Lung (tissue), 12 donors: ENCODE measurements around the gene GRK4. TPM values are rescaled to one million over a fixed set of nuclear protein-coding genes. Genes with fewer than 3 reads are reported as not detected.

Experiments
- ATAC-seq: fragments of 200-7000 bp; cut with Tn5 transposase; one replicate; pipeline ENCODE4 v1.9.1; 2020; ENCODE audit warnings: moderate number of reproducible peaks; ENCODE audit not compliant: insufficient read depth, low FRiP score
- DNase-seq, 3 donors: peaks; one replicate each; pipeline ENCODE4 v3.0.0-alpha.2; 2013 to 2017
- H3K27ac ChIP-seq, 2 donors: one replicate each; pipeline ENCODE4 v1.5.1; 2013; ENCODE audit warnings: mild to moderate bottlenecking in 2 of 2, moderate library complexity in 2 of 2, control low read depth in 1 of 2, inconsistent platforms in 1 of 2, low read depth in 1 of 2, low read length in 1 of 2
- H3K27me3 ChIP-seq, 3 donors: one replicate each; pipeline ENCODE4 v1.5.1; 2013; ENCODE audit warnings: low read length in 2 of 3; ENCODE audit not compliant: control insufficient read depth in 3 of 3, insufficient read depth in 3 of 3
- H3K36me3 ChIP-seq, 4 donors: one replicate each; pipeline ENCODE4 v1.5.1; 2013; ENCODE audit warnings: low read length in 4 of 4, mild to moderate bottlenecking in 1 of 4, moderate library complexity in 1 of 4; ENCODE audit not compliant: control insufficient read depth in 4 of 4, insufficient read depth in 4 of 4
- H3K4me1 ChIP-seq, 5 donors: one replicate each; pipeline ENCODE4 v1.5.1; 2013; ENCODE audit warnings: low read length in 5 of 5, mild to moderate bottlenecking in 2 of 5, moderate library complexity in 1 of 5; ENCODE audit not compliant: control insufficient read depth in 5 of 5, insufficient read depth in 5 of 5
- H3K4me3 ChIP-seq: one replicate; pipeline ENCODE4 v1.5.1; 2013; ENCODE audit warnings: mild to moderate bottlenecking, control low read depth, moderate library complexity
- H3K9ac ChIP-seq, 2 donors: one replicate each; pipeline ENCODE4 v1.5.1; 2013; ENCODE audit warnings: low read length in 2 of 2, control low read depth in 1 of 2; ENCODE audit not compliant: insufficient read depth in 1 of 2
- H3K9me3 ChIP-seq, 4 donors: one replicate each; pipeline ENCODE4 v1.5.1; 2013; ENCODE audit warnings: low read length in 3 of 4, mild to moderate bottlenecking in 1 of 4, moderate library complexity in 1 of 4; ENCODE audit not compliant: control insufficient read depth in 4 of 4, insufficient read depth in 3 of 4
- WGBS, 2 donors: extraction: QIAGEN DNeasy Blood & Tissue Kit; methylation state at CpG; one replicate each; pipeline ENCODE4 v1.1.7; 2013; 5-methylcytosine and 5-hydroxymethylcytosine counted together
- polyA plus RNA-seq, 2 donors: library from polyadenylated mRNA; stranded (reverse); fragments of 200-250 nt; gene quantifications; one replicate each; pipeline ENCODE4 v1.2.1, GENCODE V29; 2013
- total RNA-seq, 2 donors: library from RNA; depleted of rRNA in 1 of 2; stranded (reverse); fragments of >200 nt in 1 of 2; gene quantifications; one replicate each; pipeline ENCODE4 v1.2.1, GENCODE V29; 2014 to 2021
- TF ChIP-seq, protein P1 (sequence below): IDR thresholded peaks from 2 replicates; pipeline ENCODE4 v1.5.1; 2012; ENCODE audit warnings: mild to moderate bottlenecking; ENCODE audit errors: control extremely low read depth, extremely low read depth
- donor health status: control.
- donor health status: control.
- donor health status: Bipolar disorder and iron deficiency.
- donor health status: healthy.
- donor health status: DM: yes; HTN: yes; CAD: no.

The GRK4 gene
- total and polyA plus RNA-seq, 4 donors: 1.8 to 6.7 (median 3.2) TPM

DNA sequence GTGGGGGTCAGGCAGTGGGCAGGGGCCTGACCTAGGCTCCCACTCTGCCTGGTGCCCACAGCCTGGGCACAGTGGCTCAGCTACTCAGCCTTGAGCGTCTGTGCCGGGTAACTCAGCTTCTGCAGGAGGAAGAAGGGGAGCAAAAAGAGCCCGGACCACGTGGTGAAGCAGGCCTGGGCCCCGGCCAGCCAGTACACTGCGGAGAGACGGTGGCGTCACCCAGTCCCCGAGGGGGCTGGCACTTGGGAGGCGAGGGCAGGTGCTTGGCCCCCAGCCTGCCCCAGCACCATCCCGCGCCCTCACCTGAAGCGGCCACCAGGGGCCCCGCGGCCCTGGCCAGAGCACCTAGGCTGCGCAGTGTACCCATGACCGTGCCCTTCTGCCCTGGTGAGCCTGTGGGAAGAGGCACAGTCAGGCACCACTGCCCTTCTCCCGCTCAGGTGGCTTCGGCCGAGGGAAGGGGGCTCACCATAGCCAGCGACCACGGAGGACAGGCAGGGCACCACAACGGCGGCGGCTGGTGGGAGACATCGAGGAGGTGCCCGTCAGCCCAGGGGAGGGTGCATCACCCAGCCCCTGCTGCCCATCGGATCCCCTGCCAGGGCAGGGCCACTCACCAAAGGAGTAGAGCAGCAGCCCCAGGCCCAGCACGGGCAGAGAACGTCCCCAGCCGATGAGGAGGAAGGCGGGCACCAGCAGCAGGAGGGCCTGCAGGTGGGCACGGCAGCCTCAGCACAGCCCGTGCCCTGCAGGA, 32.4 kb upstream of the GRK4 start:
- TF ChIP-seq, protein P1, sequence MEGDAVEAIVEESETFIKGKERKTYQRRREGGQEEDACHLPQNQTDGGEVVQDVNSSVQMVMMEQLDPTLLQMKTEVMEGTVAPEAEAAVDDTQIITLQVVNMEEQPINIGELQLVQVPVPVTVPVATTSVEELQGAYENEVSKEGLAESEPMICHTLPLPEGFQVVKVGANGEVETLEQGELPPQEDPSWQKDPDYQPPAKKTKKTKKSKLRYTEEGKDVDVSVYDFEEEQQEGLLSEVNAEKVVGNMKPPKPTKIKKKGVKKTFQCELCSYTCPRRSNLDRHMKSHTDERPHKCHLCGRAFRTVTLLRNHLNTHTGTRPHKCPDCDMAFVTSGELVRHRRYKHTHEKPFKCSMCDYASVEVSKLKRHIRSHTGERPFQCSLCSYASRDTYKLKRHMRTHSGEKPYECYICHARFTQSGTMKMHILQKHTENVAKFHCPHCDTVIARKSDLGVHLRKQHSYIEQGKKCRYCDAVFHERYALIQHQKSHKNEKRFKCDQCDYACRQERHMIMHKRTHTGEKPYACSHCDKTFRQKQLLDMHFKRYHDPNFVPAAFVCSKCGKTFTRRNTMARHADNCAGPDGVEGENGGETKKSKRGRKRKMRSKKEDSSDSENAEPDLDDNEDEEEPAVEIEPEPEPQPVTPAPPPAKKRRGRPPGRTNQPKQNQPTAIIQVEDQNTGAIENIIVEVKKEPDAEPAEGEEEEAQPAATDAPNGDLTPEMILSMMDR: no peak
- Histone ChIP-seq H3K27me3 (no peaks in the 10 kb centered on the region), H3K4me1 (peaks cover 0 to 43% (median 30%) of the 10 kb centered on the region in 5 donors), H3K9me3 (no peaks in the 10 kb centered on the region), H3K27ac (peak overlapping the region in 1 of 2 donors; percentile 91), H3K36me3 (peaks cover 7 to 50% (median 21%) of the 10 kb centered on the region in 4 donors), H3K9ac (no peak overlapping the region), H3K4me3 (no peak overlapping the region)
- ATAC-seq (peak; percentile 22), DNase-seq (peak; percentile 51 to 73 (median 71))
- 69 to 81% methylated on average over 34 of the region's 34 CpGs for WGBS, 2 donors

DNA sequence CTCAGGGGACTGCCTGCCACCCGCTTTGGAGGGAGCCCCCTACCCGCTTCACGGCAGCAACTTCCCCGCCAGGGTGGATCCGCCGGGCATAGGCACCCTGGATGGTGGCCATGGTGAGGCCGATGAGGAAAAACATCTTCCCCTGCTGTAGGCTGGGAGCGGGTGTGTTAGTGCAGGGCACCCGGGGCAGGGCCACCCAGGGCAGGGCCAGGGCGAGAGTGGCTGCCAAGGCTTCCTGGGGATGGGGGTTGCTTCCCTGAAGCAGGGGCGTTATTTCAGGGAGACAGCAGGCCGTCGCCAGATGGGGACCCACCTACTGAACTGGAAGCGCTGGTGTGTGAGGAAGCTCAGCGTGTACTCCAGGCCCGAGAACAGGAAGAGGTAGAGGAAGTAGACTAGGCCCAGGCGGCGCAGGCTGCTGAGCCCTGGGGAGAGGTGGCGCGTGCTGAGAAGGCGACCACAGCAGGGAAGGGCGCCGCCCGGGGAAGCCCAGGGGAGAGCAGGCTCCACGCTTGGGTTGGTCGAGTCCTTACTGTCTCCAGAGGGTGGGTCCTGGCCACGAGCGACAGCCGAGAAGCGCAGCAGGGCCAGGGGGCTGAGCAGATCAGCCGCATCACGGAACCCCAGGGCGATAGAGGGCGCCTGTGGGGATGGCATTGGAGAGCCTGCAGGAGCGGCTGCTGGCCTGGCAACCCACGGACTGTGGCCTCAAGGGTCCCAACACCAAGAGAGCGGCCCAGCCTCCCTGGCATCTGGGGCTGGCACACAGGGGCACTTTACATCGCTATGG, 31.7 kb upstream of the GRK4 start:
- WGBS, 2 donors: 34 to 54% methylated on average over 34 to 38 of the region's 38 CpGs
- peaks cover 5 to 44% (median 17%) of the 10 kb centered on the region in 4 donors for H3K36me3 ChIP-seq

DNA sequence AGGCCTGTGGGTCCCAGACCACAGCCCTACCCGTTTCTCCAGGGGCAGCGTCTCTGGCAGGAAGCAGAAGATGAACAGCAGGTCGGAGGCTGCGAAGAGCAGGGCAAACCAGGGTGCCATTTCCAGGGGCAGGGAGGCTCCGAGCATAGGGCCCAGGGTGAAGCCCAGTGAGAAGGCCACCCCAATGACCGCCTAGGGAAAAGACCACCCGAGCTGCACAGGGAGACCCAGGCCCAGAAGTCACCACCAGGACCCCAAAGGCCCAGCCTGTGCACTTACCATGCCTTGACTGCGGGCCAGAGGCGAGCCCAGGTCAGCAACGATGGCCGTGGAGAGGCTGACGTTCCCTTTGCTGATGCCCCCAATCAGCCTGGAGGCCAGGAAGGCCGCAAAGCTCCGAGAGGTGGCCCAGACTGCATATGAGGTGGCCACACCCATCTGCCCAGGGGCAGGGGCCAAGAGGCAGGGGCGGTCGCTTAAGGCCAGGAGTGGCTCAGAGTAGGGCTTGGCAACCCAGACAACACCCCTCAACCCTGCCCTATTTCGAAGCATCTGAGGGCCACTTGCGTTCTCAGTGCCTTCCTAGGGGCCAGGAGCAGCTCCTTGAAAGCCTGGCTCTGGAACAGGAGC, 30.9 kb upstream of the GRK4 start:
- peak in 1 of 3 donors; percentile 9 for DNase-seq
- Histone ChIP-seq H3K27ac (peak overlapping the region in 1 of 2 donors; percentile 91), H3K9me3 (no peaks in the 10 kb centered on the region), H3K4me1 (peaks cover 0 to 50% (median 34%) of the 10 kb centered on the region in 5 donors), H3K27me3 (no peaks in the 10 kb centered on the region), H3K9ac (no peak overlapping the region), H3K4me3 (no peak overlapping the region), H3K36me3 (peaks cover 4 to 40% (median 14%) of the 10 kb centered on the region in 4 donors)
- WGBS, 2 donors: 65 to 71% methylated on average over 18 of the region's 18 CpGs
- TF ChIP-seq, protein P1: no peak
- ATAC-seq: no peak

More for the DNA sequence above, 31.7 kb upstream of the GRK4 start:
- H3K9ac ChIP-seq: no peak overlapping the region
- H3K9me3 ChIP-seq: no peaks in the 10 kb centered on the region
- no peaks in the 10 kb centered on the region for H3K27me3 ChIP-seq
- H3K4me3 ChIP-seq: no peak overlapping the region
- ATAC-seq (no peak), DNase-seq (peak in 1 of 3 donors; percentile 27)
- peak overlapping the region; percentile 2 to 91 for H3K27ac ChIP-seq
- peaks cover 0 to 45% (median 30%) of the 10 kb centered on the region in 5 donors for H3K4me1 ChIP-seq
- TF ChIP-seq, protein P1: no peak
